GM10266 (cell line): ENCODE data around the gene SMCO4.

Experiments used
- DNase-seq: peaks from one replicate; pipeline ENCODE4 v3.0.0; 2012; ENCODE audit errors: extremely low spot score
- TF ChIP-seq, protein P1 (sequence below): IDR thresholded peaks from 2 replicates; pipeline ENCODE4 v1.5.1; 2012; ENCODE audit warnings: mild to moderate bottlenecking, low read depth; ENCODE audit not compliant: control insufficient read depth, insufficient read depth; ENCODE audit errors: missing control alignments

Gene SMCO4

DNA sequence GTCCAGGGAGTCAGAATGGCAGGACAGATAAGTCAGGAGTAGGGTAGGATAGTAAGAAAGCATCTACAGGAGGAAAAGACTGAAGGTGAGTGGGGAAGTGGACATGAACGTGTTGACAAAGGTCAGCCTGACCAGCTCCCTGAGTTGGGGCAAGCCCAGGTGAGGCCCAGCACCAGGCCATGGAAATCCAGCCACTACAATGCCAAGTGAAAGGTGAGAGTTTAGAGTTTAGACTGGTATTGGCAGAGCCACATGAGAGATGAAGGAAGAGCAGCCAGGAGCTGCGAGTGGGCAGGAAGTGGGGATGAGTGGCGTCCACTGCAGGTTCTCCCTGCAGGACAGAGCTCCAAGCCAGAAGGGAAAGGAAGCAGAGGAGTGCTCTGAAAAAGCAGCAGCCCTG is 16.5 kb upstream of the SMCO4 start:
- DNase-seq = no peak
- TF ChIP-seq, protein P1, sequence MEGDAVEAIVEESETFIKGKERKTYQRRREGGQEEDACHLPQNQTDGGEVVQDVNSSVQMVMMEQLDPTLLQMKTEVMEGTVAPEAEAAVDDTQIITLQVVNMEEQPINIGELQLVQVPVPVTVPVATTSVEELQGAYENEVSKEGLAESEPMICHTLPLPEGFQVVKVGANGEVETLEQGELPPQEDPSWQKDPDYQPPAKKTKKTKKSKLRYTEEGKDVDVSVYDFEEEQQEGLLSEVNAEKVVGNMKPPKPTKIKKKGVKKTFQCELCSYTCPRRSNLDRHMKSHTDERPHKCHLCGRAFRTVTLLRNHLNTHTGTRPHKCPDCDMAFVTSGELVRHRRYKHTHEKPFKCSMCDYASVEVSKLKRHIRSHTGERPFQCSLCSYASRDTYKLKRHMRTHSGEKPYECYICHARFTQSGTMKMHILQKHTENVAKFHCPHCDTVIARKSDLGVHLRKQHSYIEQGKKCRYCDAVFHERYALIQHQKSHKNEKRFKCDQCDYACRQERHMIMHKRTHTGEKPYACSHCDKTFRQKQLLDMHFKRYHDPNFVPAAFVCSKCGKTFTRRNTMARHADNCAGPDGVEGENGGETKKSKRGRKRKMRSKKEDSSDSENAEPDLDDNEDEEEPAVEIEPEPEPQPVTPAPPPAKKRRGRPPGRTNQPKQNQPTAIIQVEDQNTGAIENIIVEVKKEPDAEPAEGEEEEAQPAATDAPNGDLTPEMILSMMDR = no peak

DNA sequence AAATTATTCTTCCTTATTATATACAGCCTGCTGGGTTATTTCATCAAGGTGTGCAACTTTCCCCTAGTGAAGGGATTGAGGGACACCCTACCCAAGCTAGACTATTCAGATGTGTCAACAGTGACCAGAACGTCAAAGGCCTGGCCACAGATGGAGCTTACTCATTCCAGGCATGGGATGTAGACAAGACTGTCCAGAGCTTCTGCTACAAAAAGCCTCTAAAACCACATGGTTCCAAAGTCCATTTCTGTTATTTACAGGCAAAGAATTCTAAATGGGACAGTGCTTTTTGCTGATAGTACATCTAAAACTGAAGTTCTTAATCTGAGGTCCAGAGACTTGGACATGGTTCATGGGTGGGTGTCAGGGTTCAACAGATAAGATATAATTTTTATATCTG is 9.7 kb upstream of the SMCO4 start:
- DNase-seq = no peak
- TF ChIP-seq, protein P1 = no peak

DNA sequence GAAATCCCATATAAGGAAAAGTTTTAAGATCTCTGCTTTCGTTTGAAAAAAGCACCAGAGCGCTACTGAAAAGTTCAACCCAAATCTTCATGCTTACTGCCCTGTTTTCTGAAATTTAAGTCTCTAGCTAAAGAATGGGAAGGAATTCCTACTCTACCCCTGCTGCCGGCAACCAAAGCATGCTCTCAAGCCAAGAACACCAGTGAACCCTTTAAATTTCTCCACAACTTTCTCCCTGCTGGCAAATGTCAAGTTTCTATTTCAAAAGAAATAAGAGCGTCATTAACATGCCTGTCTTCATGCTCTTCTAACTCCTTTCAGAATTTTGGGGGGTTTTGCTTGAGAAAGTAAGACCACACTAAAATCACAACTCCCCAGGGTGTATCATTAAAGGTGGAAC is 6.8 kb upstream of the SMCO4 start:
- DNase-seq = no peak
- TF ChIP-seq, protein P1 = no peak

DNA sequence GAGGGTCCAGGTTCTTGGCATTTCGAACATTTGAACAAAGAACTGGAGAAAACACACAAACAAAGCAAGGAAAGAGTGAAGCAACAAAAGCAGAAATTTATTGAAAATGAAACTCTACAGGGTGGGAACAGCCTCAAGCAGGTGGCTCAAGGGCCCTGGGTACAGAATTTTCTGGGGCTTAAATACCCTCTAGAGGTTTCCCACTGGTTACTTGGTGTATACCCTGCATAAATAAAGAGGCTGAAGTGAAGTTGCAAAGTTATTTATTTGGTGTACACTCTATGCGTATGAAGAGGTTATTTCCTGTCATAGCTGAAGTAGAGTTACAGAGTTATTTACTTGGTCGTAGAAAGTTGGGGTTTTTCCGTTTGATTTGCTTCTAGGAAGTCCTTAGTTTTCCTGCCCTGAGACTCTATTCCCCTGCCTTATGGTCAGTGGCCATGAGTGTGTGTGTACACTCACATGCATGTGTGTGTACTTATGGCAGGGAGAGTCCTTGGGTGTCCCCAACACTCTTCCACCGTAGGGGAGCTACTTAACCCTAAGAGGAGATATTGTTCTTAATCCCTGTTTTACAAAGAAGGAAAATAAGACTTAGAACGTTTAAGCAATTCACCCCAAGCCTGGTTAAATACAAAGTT is 5.6 kb upstream of the SMCO4 start:
- DNase-seq = no peak
- TF ChIP-seq, protein P1 = no peak

DNA sequence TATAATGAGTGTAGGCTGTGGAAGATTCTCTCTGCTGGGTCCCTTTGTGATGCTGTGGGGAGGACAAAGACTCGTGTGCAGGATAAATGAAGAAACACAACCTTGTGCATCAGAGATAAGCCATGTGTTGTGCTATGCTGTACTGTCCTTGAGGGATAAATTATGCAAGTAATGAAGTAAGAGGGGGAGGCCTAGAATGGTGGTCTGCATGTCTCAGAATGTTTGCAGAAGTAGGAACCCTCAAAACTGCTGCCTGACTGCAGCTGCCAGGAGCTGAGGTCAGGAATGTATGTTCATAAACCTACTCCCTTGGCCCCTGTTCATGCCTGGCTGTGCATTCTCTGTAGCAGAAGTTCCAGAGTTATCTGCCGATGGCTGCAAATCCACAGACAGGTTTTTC is 4.6 kb upstream of the SMCO4 start:
- TF ChIP-seq, protein P1 = no peak
- DNase-seq = no peak

DNA sequence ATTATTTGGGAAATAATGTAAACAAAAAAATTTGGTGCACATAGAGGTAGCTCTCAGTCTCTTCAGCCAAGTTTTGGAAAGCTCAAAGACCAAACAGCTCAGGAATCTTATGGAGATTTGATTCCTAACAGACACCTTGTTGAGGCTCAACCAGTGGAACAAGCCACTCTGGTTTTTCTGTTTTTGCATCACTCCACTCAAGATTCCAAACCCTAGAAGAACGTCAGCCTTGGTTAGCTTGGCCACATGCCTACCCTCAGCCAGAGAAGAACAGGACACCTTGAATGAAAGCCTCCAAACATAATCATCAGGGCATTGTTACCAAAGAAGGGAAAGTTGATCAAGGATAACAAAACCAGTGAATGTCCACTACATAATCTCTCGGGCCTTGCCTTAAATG is 3.8 kb upstream of the SMCO4 start:
- no peak for DNase-seq
- TF ChIP-seq, protein P1 = no peak

DNA sequence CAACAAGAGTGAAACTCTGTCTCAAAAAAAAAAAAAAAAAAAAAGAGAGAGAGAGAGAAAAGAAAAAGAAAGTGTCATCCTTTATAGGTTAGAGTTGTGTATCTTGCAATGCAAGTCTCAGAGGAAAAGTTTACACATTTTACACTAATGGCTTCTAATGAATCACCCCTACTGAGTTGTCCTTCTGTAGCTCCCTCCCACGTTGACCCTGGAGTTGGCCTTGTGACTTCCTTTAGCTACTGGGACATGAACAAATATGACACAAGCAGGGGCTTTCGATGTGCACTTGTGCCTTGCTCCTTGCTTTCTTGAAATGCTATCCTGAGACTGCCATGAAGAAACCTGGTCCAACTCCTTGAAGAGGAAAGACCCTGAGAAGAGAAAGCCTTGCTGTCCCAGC is 2.4 kb upstream of the SMCO4 start:
- DNase-seq = no peak
- TF ChIP-seq, protein P1 = no peak
